B cell (primary cell): ENCODE measurements around the gene SYTL4. TPM values are rescaled to one million over a fixed set of nuclear protein-coding genes. Genes with fewer than 3 reads are reported as not detected.

Experiments used
- ATAC-seq: fragments of 200-7000 bp; cut with Tn5 transposase; one replicate; pipeline ENCODE4 v1.10.0; 2021; ENCODE audit warnings: low read depth, mild to moderate bottlenecking, moderate number of reproducible peaks, moderate library complexity
- CTCF ChIA-PET: fragments of 350-600 bp; sonication (Branson Sonifier 250); formaldehyde crosslinking; loops from one replicate; lab custom pipeline; 2021; ENCODE audit warnings: antibody characterized with exemption, inconsistent platforms; lab: Charles Lee
- POLR2A ChIA-PET: fragments of 350-600 bp; sonication (Branson Sonifier 250); formaldehyde crosslinking; loops from one replicate; lab custom pipeline; 2021; ENCODE audit warnings: antibody characterized with exemption; lab: Charles Lee
- DNase-seq: peaks from one replicate; pipeline ENCODE4 v3.0.0; 2013
- H2AFZ ChIP-seq: 2 replicates; pipeline ENCODE4 v1.6.1; 2012; ENCODE audit warnings: mild to moderate bottlenecking, low read depth, low read length; ENCODE audit not compliant: insufficient read depth, poor library complexity, severe bottlenecking
- H3K27ac ChIP-seq, 2 donors: 1 replicate in 1 of 2; 2 replicates in 1 of 2; pipeline ENCODE4 v1.5.1; 2012 to 2013; ENCODE audit warnings: low read length in 2 of 2, mild to moderate bottlenecking in 2 of 2, moderate library complexity in 1 of 2
- H3K27me3 ChIP-seq, 4 experiments: fragments of 200-600 bp in 1 of 4; sonication (generic) in 1 of 4; replicated peaks in 1 of 4; 1 replicate in 2 of 4; 2 replicates in 2 of 4; pipeline versions ENCODE4 v1.6.1 to v1.7.0; 2013 to 2016; ENCODE audit warnings: low read length in 3 of 4, mild to moderate bottlenecking in 2 of 4, mixed read lengths in 1 of 4, moderate library complexity in 1 of 4; ENCODE audit not compliant: insufficient read depth in 4 of 4, control insufficient read depth in 3 of 4; ENCODE audit errors: control extremely low read depth in 1 of 4
- H3K36me3 ChIP-seq, 2 experiments: replicated peaks in 1 of 2; 1 replicate in 1 of 2; 2 replicates in 1 of 2; pipeline versions ENCODE4 v1.6.1 to v1.7.1; 2013; ENCODE audit warnings: low read length in 1 of 2; ENCODE audit not compliant: insufficient read depth in 2 of 2, control insufficient read depth in 1 of 2; ENCODE audit errors: control extremely low read depth in 1 of 2, extremely low read depth in 1 of 2
- H3K4me1 ChIP-seq, 2 donors: fragments of 200-600 bp in 1 of 2; sonication (generic) in 1 of 2; 1 replicate in 1 of 2; 2 replicates in 1 of 2; pipeline versions ENCODE4 v1.5.1 to v1.6.1; 2013 to 2017; ENCODE audit warnings: low read length in 2 of 2; ENCODE audit not compliant: control insufficient read depth in 2 of 2, insufficient read depth in 2 of 2
- H3K4me2 ChIP-seq: replicated peaks from 2 replicates; pipeline ENCODE3; 2012; ENCODE audit warnings: mild to moderate bottlenecking, low read depth, low read length; ENCODE audit not compliant: poor library complexity, severe bottlenecking
- H3K4me3 ChIP-seq, 5 experiments: fragments of 200-600 bp in 1 of 5; sonication (generic) in 1 of 5; 1 replicate in 3 of 5; 2 replicates in 2 of 5; pipeline versions ENCODE4 v1.5.1 to v1.7.0; 2011 to 2016; ENCODE audit warnings: low read length in 4 of 5, mild to moderate bottlenecking in 4 of 5, low read depth in 2 of 5, control low read depth in 1 of 5, moderate library complexity in 1 of 5; ENCODE audit not compliant: insufficient read depth in 1 of 5; ENCODE audit errors: control extremely low read depth in 1 of 5, extremely low read depth in 1 of 5
- H3K79me2 ChIP-seq: fragments of 200-600 bp; sonication (generic); one replicate; pipeline ENCODE4 v1.6.0; 2016; ENCODE audit warnings: low read length; ENCODE audit not compliant: control insufficient read depth, insufficient read depth
- H3K9ac ChIP-seq: fragments of 200-600 bp; sonication (generic); 2 replicates; pipeline ENCODE4 v1.6.1; 2017; ENCODE audit warnings: mild to moderate bottlenecking, low read length, moderate library complexity
- H3K9me3 ChIP-seq, 3 donors: one replicate each; pipeline versions ENCODE4 v1.6.1 to v1.7.1; 2013; ENCODE audit warnings: low read length in 2 of 3; ENCODE audit not compliant: control insufficient read depth in 2 of 3, insufficient read depth in 1 of 3; ENCODE audit errors: control extremely low read depth in 1 of 3
- H4K20me1 ChIP-seq: 2 replicates; pipeline ENCODE4 v1.6.0; 2012; ENCODE audit warnings: mild to moderate bottlenecking, low read length; ENCODE audit not compliant: insufficient read depth, control insufficient read depth, poor library complexity, severe bottlenecking
- H3K27ac Mint-ChIP-seq: one replicate; pipeline ENCODE4 v1.8.0; 2021; ENCODE audit warnings: mixed read lengths
- H3K27me3 Mint-ChIP-seq: one replicate; pipeline ENCODE4 v1.8.0; 2021; ENCODE audit warnings: mixed read lengths
- H3K4me1 Mint-ChIP-seq: one replicate; pipeline ENCODE4 v1.8.0; 2021; ENCODE audit warnings: mixed read lengths
- H3K4me3 Mint-ChIP-seq: one replicate; pipeline ENCODE4 v1.8.0; 2021; ENCODE audit warnings: mixed read lengths
- H3K9me3 Mint-ChIP-seq: one replicate; pipeline ENCODE4 v1.8.0; 2022; ENCODE audit warnings: mixed read lengths; ENCODE audit not compliant: insufficient read depth
- EZH2 ChIP-seq: IDR thresholded peaks from 2 replicates; pipeline ENCODE4 v1.6.1; 2012; ENCODE audit warnings: borderline replicate concordance, low read depth, mild to moderate bottlenecking, moderate library complexity, low read length; ENCODE audit not compliant: insufficient read depth, poor library complexity, severe bottlenecking
- WGBS: methylation state at CpG from one replicate; pipeline ENCODE4 v1.1.5; 2013; ENCODE audit warnings: missing lambda C conversion rate; ENCODE audit not compliant: insufficient coverage; 5-methylcytosine and 5-hydroxymethylcytosine counted together
- intact Hi-C: fragments of 100-400 bp; cut with micrococcal nuclease; formaldehyde crosslinking; loops from one replicate; pipeline ENCODE4 v1.10.0; 2022
- polyA plus RNA-seq: library from polyadenylated mRNA; depleted of rRNA; stranded (reverse); fragments of >200 nt; gene quantifications from 2 replicates; pipeline ENCODE4 v1.2.3, GENCODE V29; 2012
- total RNA-seq, 2 donors: library from RNA; stranded (reverse); fragments of 120-200 nt in 1 of 2; gene quantifications; 1 replicate in 1 of 2; 2 replicates in 1 of 2; pipeline versions ENCODE4 v1.2.3 to v1.2.4, GENCODE V29; 2013 to 2022
- TF ChIP-seq, protein P1 (sequence below): fragments of 200-600 bp; IDR thresholded peaks from one replicate; pipeline ENCODE4 v1.8.0; 2022; ENCODE audit warnings: antibody characterized with exemption, mild to moderate bottlenecking

Gene SYTL4
- total and polyA plus RNA-seq, 2 donors (not counting 1 experiment from before 2014, with no cell fraction given) = 0.16 TPM; not detected in 1

GRCh38 chrX:100719139-100719538 lies 12.8 kb downstream of the SYTL4 start:
- POLR2A ChIA-PET = no interaction called here

DNA sequence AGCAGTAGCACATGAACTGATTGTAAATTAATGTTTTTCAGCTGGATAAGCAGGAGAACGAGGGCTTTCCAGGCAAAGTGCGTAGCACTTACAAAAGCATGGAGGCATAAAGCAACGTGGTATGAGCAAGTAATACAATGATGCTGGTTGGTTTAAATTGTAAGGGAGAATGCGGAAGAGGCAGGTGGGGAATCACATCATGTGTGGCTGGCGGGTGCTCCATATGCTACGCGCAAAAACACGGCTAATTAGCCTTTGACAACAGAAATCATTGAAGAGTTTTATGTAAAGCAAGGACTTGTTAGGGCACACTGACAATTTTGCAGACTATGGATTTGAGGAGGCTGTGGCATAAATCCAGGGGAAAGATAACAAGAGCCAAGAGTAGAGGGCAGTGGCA lies 14.6 kb downstream of the SYTL4 start:
- CTCF ChIA-PET = no interaction called here
- no peak overlapping the region for H3K4me3 ChIP-seq
- no peaks in the 10 kb centered on the region for H3K9me3 ChIP-seq
- no peaks in the 10 kb centered on the region for H3K27me3 ChIP-seq
- POLR2A ChIA-PET = no interaction called here
- Mint-ChIP-seq H3K4me3 (no peak overlapping the region), H3K4me1 (no peaks in the 10 kb centered on the region), H3K9me3 (no peaks in the 10 kb centered on the region), H3K27me3 (no peaks in the 10 kb centered on the region), H3K27ac (no peak overlapping the region)
- TF ChIP-seq, protein P1, sequence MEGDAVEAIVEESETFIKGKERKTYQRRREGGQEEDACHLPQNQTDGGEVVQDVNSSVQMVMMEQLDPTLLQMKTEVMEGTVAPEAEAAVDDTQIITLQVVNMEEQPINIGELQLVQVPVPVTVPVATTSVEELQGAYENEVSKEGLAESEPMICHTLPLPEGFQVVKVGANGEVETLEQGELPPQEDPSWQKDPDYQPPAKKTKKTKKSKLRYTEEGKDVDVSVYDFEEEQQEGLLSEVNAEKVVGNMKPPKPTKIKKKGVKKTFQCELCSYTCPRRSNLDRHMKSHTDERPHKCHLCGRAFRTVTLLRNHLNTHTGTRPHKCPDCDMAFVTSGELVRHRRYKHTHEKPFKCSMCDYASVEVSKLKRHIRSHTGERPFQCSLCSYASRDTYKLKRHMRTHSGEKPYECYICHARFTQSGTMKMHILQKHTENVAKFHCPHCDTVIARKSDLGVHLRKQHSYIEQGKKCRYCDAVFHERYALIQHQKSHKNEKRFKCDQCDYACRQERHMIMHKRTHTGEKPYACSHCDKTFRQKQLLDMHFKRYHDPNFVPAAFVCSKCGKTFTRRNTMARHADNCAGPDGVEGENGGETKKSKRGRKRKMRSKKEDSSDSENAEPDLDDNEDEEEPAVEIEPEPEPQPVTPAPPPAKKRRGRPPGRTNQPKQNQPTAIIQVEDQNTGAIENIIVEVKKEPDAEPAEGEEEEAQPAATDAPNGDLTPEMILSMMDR = no peak
- TF ChIP-seq EZH2 = no peak
- no peaks in the 10 kb centered on the region for H3K4me1 ChIP-seq
- H3K36me3 ChIP-seq = no peaks in the 10 kb centered on the region
- H2AFZ ChIP-seq = no peak overlapping the region
- DNase-seq = no peak
- intact Hi-C loops = no loop called here
- no peak overlapping the region for H3K4me2 ChIP-seq
- 90% methylated on average over 8 of the region's 8 CpGs for WGBS
- H3K27ac ChIP-seq = no peak overlapping the region
- no peak overlapping the region for H3K9ac ChIP-seq
- H4K20me1 ChIP-seq = no peaks in the 10 kb centered on the region
- ATAC-seq = no peak
- H3K79me2 ChIP-seq = no peaks in the 10 kb centered on the region

More at GRCh38 chrX:100719139-100719538, 12.8 kb downstream of the SYTL4 start:
- Histone ChIP-seq H3K36me3 (no peaks in the 10 kb centered on the region), H3K4me2 (no peak overlapping the region), H4K20me1 (no peaks in the 10 kb centered on the region), H3K9ac (no peak overlapping the region), H3K9me3 (peaks cover 0 to 3% (median 0%) of the 10 kb centered on the region in 3 donors), H3K4me3 (no peak overlapping the region), H3K27me3 (no peaks in the 10 kb centered on the region), H3K79me2 (no peaks in the 10 kb centered on the region), H3K4me1 (no peaks in the 10 kb centered on the region), H2AFZ (no peak overlapping the region), H3K27ac (no peak overlapping the region)
- Mint-ChIP-seq H3K27ac (no peak overlapping the region), H3K9me3 (no peaks in the 10 kb centered on the region), H3K27me3 (no peaks in the 10 kb centered on the region), H3K4me1 (no peaks in the 10 kb centered on the region), H3K4me3 (no peak overlapping the region)
- DNase-seq (no peak), ATAC-seq (no peak)
- WGBS = no CpG with 5 or more reads among the region's 2 CpGs
- CTCF ChIA-PET = no interaction called here
- TF ChIP-seq EZH2 = no peak
- TF ChIP-seq, protein P1 = no peak
- intact Hi-C loops = no loop called here
